Esophagus muscularis mucosa (tissue), 4 donors: ENCODE data around the gene LY6G6D. TPM values are rescaled to one million over a fixed set of nuclear protein-coding genes. Genes with fewer than 3 reads are reported as not detected.

ENCODE experiments used
- DNase-seq: peaks from one replicate; pipeline ENCODE4 v3.0.0-alpha.2; 2017; ENCODE audit errors: extremely low spot score
- H3K27ac ChIP-seq, 4 donors: fragments of 200-600 bp; sonication (generic); replicated peaks in 1 of 4; 1 replicate in 3 of 4; 2 replicates in 1 of 4; pipeline ENCODE4 v1.5.1; 2016 to 2019; ENCODE audit warnings: mild to moderate bottlenecking in 1 of 4
- H3K27me3 ChIP-seq, 4 donors: fragments of 200-600 bp; sonication (generic); one replicate each; pipeline versions ENCODE4 v1.5.1 to v1.6.0; 2016 to 2019
- H3K36me3 ChIP-seq, 4 donors: fragments of 200-600 bp; sonication (generic); one replicate each; pipeline ENCODE4 v1.5.1; 2016 to 2019
- H3K4me1 ChIP-seq, 4 donors: fragments of 200-600 bp; sonication (generic); one replicate each; pipeline ENCODE4 v1.5.1; 2016 to 2019
- H3K4me3 ChIP-seq, 4 donors: fragments of 200-600 bp; sonication (generic); 1 replicate in 2 of 4; 2 replicates in 2 of 4; pipeline ENCODE4 v1.5.1; 2016 to 2019; ENCODE audit warnings: mild to moderate bottlenecking in 4 of 4, moderate library complexity in 1 of 4
- H3K9me3 ChIP-seq, 4 donors: fragments of 200-600 bp; sonication (generic); 1 replicate in 3 of 4; 2 replicates in 1 of 4; pipeline ENCODE4 v1.5.1; 2016 to 2019
- CTCF ChIP-seq, 3 experiments: fragments of 200-600 bp in 2 of 3; fragments of 450-650 bp in 1 of 3; sonication (generic) in 2 of 3; IDR thresholded peaks; one replicate each; pipeline ENCODE4 v1.5.1; 2017 to 2019; ENCODE audit warnings: antibody characterized with exemption in 3 of 3, mild to moderate bottlenecking in 2 of 3, moderate library complexity in 1 of 3
- EP300 ChIP-seq: sonication (generic); formaldehyde crosslinking; IDR thresholded peaks from one replicate; pipeline ENCODE4 v1.6.1; 2017; ENCODE audit warnings: antibody characterized with exemption
- POLR2A ChIP-seq: fragments of 450-650 bp; IDR thresholded peaks from one replicate; pipeline ENCODE4 v1.6.1; 2017; ENCODE audit warnings: antibody characterized with exemption, moderate library complexity, mild to moderate bottlenecking, low read depth
- POLR2AphosphoS5 ChIP-seq, 2 donors: sonication (generic); formaldehyde crosslinking; IDR thresholded peaks; one replicate each; pipeline ENCODE4 v1.6.1; 2017; ENCODE audit warnings: antibody characterized with exemption in 2 of 2
- WGBS: methylation state at CpG from one replicate; pipeline ENCODE4 v1.1.5; 2018; 5-methylcytosine and 5-hydroxymethylcytosine counted together
- intact Hi-C: fragments of 100-400 bp; cut with DNase I; formaldehyde crosslinking; loops from one replicate; pipeline ENCODE4 v1.15.1; 2023
- total RNA-seq, 4 donors: library from RNA; depleted of rRNA; stranded (reverse); fragments of >200 nt; gene quantifications; one replicate each; pipeline versions ENCODE4 v1.1.0 to v1.2.1, GENCODE V29; 2016

The LY6G6D gene
- total RNA-seq, 4 donors from 2014 or later = not detected

DNA sequence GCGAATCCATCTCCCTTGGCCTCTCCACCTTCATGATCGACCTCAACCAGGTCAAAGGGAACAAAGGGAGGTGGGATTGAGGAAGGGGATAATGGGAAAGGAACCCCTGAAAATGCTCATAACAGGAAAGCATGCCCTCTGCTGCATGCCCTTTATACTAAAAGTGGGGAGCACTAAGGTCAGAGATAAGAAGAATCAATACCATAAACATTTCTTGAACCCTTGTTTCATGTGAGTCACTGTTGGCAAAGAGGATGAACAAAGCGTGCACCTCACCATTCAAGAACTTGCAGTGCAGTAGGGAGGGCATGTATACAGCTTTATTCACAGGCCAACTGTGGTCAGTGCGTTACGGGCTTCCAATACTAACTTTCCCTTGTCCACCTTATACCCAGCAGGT lies 45.6 kb downstream of the LY6G6D start:
- TF ChIP-seq CTCF (IDR thresholded peaks at IDR 0.05) (no peak), POLR2A (no peak), EP300 (no peak), POLR2AphosphoS5 (IDR thresholded peaks at IDR 0.05) (no peak)
- no peak overlapping the region for H3K27ac ChIP-seq
- no peak overlapping the region for H3K4me3 ChIP-seq
- H3K9me3 ChIP-seq = no peaks in the 10 kb centered on the region
- DNase-seq = no peak
- H3K36me3 ChIP-seq = peaks cover 0 to 5% (median 0%) of the 10 kb centered on the region in 4 donors
- 91% methylated on average over 5 of the region's 5 CpGs for whole genome bisulfite sequencing
- no peaks in the 10 kb centered on the region for H3K27me3 ChIP-seq
- peaks cover 4 to 15% (median 11%) of the 10 kb centered on the region in 4 donors for H3K4me1 ChIP-seq
- intact Hi-C loops = no loop called here

GRCh38 chr6:31761343-31761742 lies 46.2 kb downstream of the LY6G6D start:
- peaks cover 0 to 2% (median 0%) of the 10 kb centered on the region in 4 donors for H3K27me3 ChIP-seq
- no peak overlapping the region for H3K27ac ChIP-seq
- peaks cover 0 to 5% (median 0%) of the 10 kb centered on the region in 4 donors for H3K36me3 ChIP-seq
- DNase-seq = no peak
- peaks cover 4 to 21% (median 16%) of the 10 kb centered on the region in 4 donors for H3K4me1 ChIP-seq
- H3K4me3 ChIP-seq = no peak overlapping the region
- no peak for TF ChIP-seq POLR2A
- no peak for TF ChIP-seq CTCF (IDR thresholded peaks at IDR 0.05)
- no peak for TF ChIP-seq POLR2AphosphoS5 (IDR thresholded peaks at IDR 0.05)
- no peak for TF ChIP-seq EP300
- 95% methylated on average over 8 of the region's 8 CpGs for WGBS
- intact Hi-C loops = no loop called here
- no peaks in the 10 kb centered on the region for H3K9me3 ChIP-seq

DNA sequence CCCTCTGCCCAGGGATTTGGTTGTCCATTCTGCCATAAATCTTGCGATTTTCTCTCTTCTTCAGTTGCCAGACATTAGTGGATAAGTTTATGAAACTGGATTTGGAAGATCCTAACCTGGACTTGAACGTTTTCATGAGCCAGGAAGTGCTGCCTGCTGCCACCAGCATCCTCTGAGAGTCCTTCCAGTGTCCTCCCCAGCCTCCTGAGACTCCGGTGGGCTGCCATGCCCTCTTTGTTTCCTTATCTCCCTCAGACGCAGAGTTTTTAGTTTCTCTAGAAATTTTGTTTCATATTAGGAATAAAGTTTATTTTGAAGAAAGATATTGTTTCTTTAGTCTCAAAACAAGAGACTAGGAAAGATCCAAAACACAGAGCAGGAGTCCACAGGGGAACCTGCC lies 47.2 kb downstream of the LY6G6D start, which contains the start of gene SAPCD1:
Gene SAPCD1, plus strand, starts transcription at position 301 of the 400 bp plus-strand sequence. CDS start 399 bp downstream, outside the sequence.
- Histone ChIP-seq H3K27me3 (peaks cover 0 to 3% (median 0%) of the 10 kb centered on the region in 4 donors), H3K9me3 (no peaks in the 10 kb centered on the region), H3K27ac (no peak within 1 kb of the TSS), H3K4me3 (no peak within 1 kb of the TSS), H3K36me3 (peaks cover 0 to 5% (median 0%) of the 10 kb centered on the region in 4 donors), H3K4me1 (peaks cover 4 to 25% (median 19%) of the 10 kb centered on the region in 4 donors)
- TF ChIP-seq POLR2A = no peak
- TF ChIP-seq POLR2AphosphoS5 (IDR thresholded peaks at IDR 0.05) = no peak
- TF ChIP-seq CTCF (IDR thresholded peaks at IDR 0.05) = no peak
- no peak for TF ChIP-seq EP300
- 74% methylated on average over 4 of the region's 4 CpGs for whole genome bisulfite sequencing
- intact Hi-C loops = no loop called here
- no peak for DNase-seq

- H3K4me3 ChIP-seq = no peak overlapping the region
- peaks cover 0 to 3% (median 0%) of the 10 kb centered on the region in 4 donors for H3K27me3 ChIP-seq
- DNase-seq = no peak
- H3K27ac ChIP-seq = no peak overlapping the region
- WGBS = 77% methylated on average over 3 of the region's 8 CpGs
- H3K4me1 ChIP-seq = peaks cover 4 to 25% (median 19%) of the 10 kb centered on the region in 4 donors
- H3K36me3 ChIP-seq = peaks cover 0 to 5% (median 0%) of the 10 kb centered on the region in 4 donors
- no peak for TF ChIP-seq POLR2A
- TF ChIP-seq CTCF (IDR thresholded peaks at IDR 0.05) = no peak
- TF ChIP-seq EP300 = no peak
- no peak for TF ChIP-seq POLR2AphosphoS5 (IDR thresholded peaks at IDR 0.05)
- intact Hi-C loops = no loop called here
- H3K9me3 ChIP-seq = no peaks in the 10 kb centered on the region
Observed at GRCh38 chr6:31762878-31763618, 47.9 kb downstream of the LY6G6D start.
